Amygdala (tissue), 56 donors: ENCODE results near the gene CAMKK2.
A peak's percentile ranks its signal among the peaks of the same experiment; 100 is the strongest.
"Not testable (repeated sequence)": the region's sequence is repeated elsewhere in the genome, so short reads cannot be mapped to it uniquely, and the experiment has no call there.

Experiments
- DNase-seq, 56 donors: peaks; one replicate each; lab custom pipeline; 2025; lab: John Stamatoyannopoulos, UW

CAMKK2 gene

DNA sequence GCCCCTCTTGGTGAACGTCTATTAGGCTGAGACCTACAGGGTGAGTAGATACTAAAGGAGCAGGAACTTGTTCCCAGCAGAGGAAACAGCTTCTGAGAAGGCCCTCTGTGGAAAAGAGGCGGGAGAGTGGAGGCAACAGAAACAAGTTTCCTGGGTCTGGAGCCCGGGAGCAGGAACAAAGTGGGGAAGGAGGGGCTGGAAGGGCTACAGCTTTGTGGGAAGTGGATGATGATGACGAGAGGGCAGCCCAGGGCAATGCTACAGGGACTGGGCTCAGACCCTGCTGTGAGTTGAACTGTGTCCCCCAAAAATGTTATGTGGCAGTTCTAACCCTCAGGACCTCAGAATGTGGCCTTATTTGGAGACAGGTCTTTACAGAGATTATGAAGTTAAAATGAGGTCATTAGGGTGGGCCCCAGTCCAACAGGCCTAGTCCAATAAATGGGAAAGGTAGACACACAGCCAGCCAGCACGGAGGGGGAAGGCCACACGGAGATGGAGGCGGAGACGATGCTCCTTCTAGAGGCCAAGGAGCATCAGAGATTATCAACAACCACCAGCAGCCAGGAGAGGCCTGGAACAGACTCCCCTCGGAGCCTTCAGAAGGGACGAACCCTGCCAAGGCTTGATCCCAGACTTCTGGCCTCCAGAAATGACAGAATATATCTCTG is 14.3 kb downstream of the CAMKK2 start:
- DNase-seq: no peak

DNA sequence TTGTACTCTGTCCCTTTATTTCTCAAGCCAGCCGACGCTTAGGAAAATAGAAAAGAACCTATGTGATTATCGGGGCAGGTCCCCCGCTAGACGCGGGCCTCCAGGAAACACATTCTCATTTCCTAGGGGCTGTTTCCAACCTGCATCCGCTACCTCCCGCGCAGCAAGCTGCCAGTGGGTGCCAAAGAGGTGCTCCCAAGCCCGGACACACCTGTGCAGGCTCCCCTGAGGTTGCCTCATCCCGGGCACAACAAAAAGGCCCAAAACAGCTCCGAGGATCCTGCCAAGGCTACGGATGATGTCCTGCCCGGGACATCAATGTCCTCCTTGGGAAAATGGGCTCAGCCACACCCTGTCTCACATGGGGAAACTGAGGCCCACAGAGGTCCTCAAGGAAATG is 15.4 kb downstream of the CAMKK2 start:
- not testable (repeated sequence) for DNase-seq

DNA sequence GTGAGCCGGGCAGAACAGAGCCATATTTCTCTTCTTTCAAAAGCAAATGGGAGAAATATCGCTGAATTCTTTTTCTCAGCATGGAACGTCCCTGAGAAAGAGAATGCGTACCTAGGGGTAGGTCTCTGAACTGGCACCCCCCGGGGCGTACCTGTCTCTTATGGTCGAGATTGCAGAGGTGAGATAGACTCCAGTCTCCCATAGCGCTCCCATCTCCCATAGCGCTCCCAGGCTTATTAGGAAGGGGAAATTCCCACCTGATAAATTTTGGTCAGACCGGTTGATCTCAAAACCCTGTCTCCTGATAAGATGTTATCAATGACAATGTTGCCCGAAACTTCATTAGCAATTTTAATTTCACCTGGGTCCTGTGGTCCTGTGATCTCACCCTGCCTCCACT is 16.0 kb downstream of the CAMKK2 start:
- DNase-seq: not testable (repeated sequence)

DNA sequence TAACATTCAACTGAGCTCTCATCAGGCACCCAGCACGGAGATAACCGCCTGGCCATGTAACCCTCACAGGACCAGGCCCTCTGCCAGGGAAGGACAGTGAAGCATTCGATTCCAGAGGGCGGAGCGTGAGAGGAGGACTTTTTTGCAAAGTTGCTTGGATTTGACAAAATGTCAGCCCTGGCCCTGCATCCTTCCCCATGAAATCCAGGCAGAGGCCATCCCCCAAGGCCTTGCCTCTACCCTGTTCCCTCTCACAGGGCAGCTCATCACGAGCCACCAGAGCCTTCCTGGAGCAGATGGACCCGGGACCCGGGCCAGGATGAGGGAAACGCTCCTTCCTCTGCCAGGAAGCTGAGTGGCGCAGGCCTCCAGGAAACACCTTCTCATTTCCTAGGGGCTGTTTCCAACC is 17.0 kb downstream of the CAMKK2 start:
- peak in 17 of 56 donors; percentile 4 to 60 (median 43) for DNase-seq

DNA sequence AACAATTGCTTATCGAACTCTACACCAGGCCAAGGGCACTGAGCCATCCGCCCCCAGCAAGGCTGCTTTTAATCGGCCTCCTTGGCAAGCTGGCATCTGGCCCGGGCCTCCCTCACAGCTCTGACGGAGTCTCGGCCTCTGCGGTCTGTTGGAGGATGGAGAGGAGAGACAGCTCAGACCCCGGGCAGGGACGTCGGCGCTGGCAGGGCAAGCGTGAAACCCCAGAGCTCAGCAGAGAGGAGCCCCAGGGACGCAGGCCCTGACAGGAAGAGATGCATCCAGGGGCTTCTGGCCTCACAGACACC is 17.5 kb downstream of the CAMKK2 start:
- DNase-seq: peak in 7 of 56 donors; percentile 12 to 60 (median 17)

DNA sequence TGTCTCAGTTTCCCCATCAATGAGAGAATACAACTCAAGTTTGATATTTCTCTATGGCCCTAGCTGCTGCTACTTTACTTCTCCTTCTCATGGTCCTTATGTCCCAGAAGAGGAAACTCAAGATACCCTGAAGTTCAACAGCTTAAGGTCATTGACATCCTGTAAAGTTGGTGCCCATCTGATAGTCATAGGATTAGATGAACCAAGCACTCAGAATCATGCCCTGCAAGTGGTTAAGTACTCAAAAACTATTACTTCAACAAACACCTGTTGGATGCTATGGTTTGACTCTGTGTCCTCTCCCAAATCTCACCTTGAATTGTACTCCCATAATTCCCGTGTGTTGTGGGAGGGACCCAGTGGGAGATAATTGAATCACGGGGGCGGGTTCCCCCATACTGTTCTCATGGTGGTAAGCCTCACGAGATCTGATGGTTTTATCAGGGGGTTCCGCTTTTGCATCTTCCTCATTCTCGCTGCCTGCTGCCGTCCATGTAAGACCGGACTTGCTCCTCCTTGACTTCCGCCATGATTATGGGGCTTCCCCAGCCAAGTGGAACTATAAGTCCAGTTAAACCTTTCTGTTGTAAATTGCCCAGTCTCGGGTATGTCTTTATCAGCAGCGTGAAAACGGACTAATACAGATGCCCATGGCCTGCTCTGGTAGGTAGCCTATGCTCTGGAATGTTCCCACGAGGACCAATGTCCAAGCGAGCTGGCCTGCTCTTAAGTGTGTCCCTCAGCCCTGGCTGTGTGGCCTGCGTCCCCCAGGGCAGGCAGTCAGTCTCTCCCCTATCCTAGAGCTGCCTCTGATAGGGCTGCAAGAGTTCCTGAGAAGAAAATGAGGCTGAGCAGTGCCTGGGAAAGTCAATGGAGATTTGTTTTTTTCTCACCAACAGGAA is 18.1 kb downstream of the CAMKK2 start:
- DNase-seq: no peak

DNA sequence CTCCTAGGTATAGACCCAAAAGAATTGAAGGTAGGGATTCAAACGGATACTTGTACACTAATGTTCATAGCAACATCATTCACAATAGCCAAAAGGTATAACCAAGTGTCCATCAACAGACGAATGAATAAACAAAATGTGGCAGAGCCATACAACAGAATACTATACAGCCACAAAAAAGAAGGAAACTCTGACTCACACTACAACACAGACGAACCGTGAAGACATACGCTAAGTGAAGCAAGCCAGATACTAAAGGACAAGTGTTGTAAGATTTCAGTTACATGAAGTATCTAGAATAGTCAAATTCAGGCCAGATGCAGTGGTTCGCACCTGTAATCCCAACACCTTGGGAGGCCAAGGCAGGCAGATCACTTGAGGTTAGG is 19.1 kb downstream of the CAMKK2 start:
- DNase-seq: no peak

DNA sequence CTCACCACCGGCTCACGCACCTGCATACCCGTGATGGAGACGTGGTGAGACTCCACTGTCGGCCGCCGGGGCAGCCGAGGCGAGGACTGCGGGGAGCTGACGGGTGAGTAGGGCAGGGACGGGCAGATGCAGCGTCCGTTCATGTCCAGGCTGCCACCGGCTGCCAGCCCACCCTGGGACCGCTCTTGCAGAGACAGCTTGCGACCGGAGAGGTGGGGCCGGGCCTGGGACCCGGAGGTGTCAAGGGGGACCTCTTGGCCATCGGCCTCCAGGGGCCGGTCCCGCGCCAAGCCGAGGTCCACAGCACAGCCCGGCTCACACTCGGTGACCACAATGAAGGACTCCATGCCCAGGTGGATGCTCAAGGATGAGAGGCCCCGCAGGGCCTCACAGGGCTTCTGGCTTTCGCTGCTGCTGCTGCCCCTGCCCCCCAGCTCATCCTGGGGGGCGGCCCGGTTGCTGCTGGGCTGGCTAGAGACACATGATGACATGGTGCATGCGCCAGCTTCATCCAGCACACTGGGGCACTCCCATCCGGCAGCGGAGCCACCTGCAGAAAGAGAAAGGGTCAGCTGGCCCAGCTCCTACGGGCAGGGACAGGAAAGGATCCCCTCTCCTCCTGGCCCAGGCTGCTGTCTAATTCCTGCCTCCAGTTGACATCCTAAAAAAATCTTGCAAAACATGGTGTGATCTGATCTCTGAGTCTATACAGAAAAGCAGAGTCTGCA is 22.3 kb downstream of the CAMKK2 start:
- no peak for DNase-seq

DNA sequence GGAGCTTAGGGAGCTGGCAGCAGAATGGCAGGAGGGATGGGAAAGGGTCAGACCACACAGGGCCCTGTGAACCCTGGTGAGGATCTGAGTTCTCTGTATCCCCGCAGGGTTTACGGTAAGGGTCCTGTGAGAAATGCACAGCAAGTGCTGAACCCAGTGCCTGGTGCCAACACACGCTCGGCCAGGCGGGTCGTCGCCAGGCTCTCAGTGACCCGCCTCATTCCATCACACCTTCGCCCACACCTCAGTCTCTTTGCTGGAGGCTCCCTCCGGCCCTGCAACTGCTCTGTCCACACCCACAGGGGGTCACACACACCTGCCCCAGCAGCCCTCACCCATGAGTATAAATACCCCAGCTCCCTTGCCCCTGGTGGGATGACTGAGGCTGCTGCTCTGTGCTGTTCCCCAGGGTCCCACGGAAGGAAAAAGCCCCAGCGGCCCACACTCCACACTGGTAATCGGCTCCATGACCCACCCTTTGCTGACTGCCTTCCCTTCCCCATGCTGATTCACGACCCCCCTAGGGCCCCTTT is 23.1 kb downstream of the CAMKK2 start:
- no peak for DNase-seq

DNA sequence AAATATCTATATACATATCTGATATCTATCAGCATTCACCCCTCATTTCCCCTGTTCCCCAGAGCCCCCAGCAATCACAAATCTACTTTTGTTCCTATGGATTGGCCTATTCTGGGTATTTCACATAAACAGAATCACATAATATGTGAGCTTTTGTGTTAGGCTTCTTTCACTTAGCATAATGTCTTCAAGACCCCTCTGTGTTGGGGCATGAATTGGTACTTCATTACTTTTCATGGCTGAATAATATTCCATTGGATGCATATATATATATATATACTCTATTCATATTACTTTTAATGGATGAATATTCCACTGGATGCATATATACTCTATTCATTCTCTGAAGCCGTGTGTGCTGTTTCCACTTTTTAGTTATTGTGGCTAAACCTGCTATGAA is 28.7 kb downstream of the CAMKK2 start:
- no peak for DNase-seq

DNA sequence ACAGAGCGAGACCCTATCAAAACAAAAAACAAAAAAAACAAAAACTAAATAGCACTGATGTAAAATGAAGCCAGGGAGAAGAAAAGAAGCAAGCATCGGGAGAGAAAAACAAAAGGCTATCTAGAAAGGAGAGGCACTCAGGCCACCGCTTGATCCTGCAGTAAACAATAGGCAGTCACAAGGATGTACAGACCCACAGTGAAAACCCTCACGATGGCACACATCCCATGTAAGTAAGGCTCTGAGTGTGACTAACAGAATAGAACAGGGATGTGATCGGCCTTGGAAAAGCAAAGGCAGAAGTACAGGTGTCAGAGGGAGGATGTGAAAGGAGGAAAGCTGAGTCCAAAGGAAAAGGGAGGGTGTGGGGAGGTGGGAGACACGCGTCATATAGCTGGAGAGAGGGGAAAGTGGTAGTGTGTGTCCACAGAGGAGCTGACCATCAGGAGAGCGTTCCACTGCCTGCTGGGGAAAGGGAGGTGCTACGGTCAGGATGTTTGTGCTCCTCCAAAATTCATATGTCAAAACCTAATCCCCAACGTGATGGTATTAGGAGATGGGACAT is 31.5 kb downstream of the CAMKK2 start:
- DNase-seq: no peak

DNA sequence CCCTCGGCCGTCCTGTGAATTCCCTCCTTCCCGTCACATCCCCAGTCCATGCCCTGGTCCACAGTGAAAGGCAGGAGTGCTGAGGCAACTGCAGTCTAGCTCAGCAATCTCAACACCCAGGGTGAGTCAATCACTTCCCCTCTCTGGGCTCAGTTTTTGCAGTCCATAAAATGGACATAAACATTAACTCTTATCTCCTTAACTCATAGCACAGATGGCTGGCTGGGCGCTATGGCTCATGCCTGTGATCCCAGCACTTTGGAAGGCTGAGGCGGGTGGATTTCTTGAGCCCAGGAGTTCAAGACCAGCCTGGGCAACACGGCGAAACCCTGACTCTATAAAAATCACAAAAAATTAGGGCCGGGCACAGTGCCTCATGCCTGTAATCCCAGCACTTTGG is 32.4 kb downstream of the CAMKK2 start:
- DNase-seq: no peak

DNA sequence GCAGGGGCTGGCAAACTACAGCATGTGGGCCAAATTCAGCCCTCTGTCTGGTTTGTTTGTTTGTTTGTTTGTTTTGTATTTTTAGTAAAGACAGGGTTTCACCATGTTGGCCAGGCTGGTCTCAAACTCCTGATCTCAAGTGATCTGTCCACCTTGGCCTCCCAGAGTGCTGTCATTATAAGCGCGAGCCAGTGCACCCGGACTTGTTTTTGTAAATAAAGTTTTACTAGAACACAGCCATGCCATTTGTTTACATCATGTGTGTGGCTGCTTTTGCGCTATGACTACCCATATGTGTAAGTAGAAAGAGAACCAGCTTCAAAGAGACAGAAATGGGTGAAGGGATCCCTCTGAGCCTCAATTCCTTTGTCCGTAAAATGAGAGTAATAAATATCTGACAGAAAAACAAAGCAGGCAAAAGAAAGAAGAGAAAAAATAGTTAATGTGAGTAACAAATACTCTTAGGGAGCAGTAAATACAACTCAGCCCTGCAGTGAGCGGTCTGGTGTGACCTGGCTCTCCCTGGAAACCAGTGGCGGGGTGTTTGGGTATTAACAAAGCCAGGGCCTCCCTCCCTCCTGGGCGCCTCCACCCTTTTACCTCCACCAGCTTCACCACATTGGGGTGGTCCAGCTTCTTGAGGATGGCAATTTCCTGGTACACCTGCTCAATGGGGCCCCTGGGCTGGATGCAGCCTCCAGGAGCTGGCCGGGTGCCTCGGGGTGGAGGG is 33.1 kb downstream of the CAMKK2 start:
- no peak for DNase-seq

DNA sequence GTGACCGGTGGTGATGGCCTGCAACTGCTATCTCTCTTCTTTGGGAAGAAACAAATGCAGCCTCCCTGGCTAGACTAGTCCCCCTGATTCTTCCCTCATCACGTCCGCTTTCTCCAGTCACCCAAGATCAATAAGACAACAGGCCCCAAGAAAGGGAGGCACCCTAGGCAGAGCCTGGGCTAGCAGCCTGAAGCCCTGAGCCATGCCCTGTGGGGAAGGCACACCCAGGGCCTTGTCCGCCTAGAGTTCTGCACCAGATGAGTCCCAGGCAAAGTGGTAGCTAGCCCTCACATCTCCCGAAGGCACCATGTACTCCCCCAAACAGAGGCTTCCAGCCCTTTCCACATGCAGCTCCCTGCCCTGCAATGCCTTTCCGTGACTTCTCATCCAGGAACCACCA is 35.1 kb downstream of the CAMKK2 start:
- no peak for DNase-seq

DNA sequence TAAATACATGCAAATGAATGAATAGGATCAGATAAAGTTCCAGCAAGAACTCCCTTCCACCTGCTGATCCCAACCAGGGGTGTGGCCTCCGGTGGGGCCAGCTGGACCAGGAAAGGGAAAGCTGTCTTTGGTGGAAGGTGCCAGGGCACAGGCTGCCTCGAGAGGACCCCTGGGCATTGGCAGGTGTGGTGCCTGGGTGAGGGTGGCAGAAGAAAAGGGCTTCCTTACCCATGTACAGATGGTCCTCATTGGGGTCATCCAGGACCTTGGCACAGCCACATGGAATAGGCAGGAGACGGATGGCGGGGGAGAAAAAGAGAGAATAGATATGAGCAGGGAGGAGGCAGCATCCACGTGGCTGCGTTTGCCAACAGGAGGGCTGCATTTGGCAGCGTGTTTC is 36.4 kb downstream of the CAMKK2 start:
- DNase-seq: no peak

DNA sequence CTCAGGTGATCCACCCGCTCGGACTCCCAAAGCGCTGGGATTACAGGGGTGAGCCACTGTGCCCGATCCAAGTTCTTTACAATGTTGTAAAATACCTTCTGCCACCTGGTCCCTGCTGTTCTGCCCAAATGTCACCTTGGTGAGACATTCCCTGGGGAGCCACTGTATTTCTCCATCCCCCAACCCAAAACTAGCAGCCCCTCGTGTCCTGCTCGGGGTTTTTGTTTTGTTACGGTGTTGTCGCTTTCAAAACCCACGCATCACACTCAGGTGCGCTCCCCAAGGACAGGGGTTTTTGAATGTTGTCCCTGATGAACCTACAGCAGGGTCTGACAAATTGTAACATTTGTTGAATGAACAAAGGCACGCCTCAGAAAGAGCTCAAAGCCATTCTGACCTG is 37.4 kb downstream of the CAMKK2 start:
- no peak for DNase-seq

DNA sequence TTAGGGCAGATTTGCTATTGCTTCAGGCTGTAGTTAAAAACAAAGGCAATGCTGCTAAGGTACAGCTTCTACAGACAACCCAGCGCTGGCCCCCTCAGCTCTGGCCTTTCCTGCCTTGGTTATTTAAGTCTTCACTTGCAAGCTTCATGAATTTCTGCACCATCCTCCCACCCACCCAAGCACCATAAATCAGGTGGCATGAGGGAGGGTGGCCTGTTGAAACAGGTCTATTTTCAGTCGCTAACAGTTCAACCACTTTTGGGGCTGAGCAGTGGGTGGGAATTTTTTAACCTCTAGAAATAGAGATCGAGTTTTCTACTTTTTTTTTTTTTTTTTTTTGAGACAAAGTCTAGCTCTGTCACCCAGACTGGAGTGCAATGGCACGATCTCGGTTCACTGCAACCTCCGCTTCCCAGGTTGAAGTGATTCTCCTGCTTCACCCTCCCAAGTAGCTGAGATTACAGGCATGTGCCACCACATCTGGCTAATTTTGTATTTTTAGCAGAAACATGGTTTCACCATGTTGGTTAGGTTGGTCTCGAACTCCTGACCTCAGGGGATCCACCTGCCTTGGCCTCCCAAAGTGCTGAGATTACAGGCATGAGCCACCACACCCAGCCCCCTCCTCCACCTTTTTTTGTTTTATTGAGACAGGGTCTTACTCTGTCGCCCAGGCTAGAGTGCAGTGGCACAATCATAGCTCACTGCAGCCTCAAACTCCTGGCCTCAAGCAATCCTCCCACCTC is 38.6 kb downstream of the CAMKK2 start:
- DNase-seq: peak in 9 of 56 donors; percentile 8 to 45 (median 28)

DNA sequence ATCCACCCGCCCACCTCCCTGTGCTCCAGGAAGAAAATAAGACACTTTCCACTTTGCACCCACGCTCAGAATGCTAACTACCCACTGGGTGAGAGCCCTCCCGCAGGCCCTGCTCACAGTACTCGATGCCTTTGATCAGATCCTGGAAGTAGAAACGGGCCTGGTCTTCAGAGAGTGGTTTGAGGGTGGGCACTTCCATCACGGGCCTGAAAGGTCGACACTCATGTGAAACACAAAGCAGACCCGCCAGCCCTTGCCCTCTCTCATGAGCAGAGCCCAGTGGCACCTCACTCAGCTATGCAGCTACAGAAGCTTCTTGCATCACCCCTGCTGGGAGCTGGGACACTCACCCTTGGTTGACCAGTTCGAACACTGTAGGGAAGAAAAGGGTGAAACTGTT is 41.1 kb downstream of the CAMKK2 start:
- DNase-seq: no peak

DNA sequence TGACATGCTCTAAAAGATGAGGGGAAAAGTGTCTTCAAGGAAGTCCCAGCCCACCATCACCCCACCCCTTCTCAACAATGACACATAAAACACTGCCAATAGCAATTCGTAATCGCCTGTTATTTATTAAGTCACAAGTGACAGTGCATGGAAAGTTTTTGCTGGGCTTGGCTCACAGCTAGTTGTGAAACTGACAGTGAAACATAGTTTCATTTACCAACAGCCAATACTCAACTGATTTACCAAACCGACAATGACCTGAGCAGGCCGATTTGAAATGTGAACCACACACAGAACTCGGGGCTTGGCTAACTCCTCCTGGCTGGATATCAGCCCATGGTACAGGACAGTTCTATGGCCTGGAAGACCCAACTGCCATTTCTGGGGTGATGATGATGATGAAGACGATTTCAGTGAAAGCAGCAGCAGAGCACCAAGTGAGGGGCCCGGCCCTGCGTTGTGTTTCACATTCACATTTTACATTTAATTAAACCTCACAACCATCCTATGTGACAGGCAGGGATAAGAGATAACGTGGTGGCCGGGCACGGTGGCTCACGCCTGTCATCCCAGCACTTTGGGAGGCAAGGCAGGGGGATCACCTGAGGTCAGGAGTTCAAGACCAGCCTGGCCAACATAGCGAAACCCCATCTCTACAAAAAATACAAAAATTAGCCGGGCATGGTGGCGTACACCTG is 42.7 kb downstream of the CAMKK2 start:
- DNase-seq: no peak
